GM10248 (cell line): ENCODE data around the gene SPIB.

ENCODE experiments used
- CTCF ChIA-PET: fragments of 300-600 bp; sonication (Branson Sonifier 250); formaldehyde crosslinking; extraction: SDS; loops from one replicate; lab custom pipeline; 2021; ENCODE audit warnings: antibody characterized with exemption; lab: Yijun Ruan, JAX
- POLR2A ChIA-PET: fragments of 350-650 bp; sonication (Branson Sonifier 250); formaldehyde crosslinking; extraction: SDS; loops from one replicate; lab custom pipeline; 2020; ENCODE audit warnings: antibody characterized with exemption; lab: Yijun Ruan, JAX
- DNase-seq: peaks from one replicate; pipeline ENCODE4 v3.0.0; 2012; ENCODE audit errors: extremely low spot score
- TF ChIP-seq, protein P1 (sequence below): IDR thresholded peaks from 2 replicates; pipeline ENCODE4 v1.5.1; 2012; ENCODE audit warnings: mild to moderate bottlenecking, low read depth; ENCODE audit errors: extremely low read depth, missing control alignments, control extremely low read depth

The SPIB gene

DNA sequence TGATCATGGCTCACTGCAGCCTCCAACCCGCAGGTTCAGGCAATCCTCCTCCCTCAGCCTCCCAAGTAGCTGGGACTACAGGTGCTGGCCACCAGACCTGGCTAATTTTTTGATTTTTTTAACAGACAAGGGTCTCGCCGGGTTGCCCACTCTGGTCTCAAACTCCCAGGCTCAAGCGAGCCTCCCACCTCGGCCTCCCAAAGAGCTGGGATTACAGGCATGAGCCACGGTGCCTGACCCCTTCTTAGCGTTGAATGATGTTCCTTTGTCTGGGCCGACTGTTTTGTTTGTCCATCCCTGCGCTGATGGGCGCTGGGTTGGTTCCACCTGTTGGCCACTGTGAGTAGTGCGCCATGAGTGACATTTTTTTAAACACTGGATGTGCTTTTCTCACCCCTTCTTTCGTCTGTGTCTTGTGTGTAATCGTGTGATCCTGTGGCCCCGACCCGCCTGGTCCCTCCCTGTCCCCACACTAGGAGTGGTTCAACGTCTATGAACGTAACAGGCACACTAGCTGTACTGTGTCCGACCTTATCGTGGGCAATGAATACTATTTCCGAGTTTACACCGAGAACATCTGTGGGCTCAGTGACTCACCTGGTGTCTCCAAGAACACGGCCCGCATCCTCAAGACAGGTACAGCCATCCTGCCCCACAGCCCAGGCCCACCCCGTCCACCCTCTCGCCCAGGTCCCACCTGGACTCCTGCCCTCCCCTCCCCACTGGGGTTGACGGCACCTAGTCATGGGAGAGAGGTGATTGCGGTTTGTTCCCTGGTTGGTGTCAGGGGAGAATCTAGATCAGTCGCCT, 42.5 kb downstream of the SPIB start:
- TF ChIP-seq, protein P1, sequence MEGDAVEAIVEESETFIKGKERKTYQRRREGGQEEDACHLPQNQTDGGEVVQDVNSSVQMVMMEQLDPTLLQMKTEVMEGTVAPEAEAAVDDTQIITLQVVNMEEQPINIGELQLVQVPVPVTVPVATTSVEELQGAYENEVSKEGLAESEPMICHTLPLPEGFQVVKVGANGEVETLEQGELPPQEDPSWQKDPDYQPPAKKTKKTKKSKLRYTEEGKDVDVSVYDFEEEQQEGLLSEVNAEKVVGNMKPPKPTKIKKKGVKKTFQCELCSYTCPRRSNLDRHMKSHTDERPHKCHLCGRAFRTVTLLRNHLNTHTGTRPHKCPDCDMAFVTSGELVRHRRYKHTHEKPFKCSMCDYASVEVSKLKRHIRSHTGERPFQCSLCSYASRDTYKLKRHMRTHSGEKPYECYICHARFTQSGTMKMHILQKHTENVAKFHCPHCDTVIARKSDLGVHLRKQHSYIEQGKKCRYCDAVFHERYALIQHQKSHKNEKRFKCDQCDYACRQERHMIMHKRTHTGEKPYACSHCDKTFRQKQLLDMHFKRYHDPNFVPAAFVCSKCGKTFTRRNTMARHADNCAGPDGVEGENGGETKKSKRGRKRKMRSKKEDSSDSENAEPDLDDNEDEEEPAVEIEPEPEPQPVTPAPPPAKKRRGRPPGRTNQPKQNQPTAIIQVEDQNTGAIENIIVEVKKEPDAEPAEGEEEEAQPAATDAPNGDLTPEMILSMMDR = peak; percentile 81
- CTCF ChIA-PET = interaction anchor here (0.7 to 4.2 kb wide), 40 partner anchors 9 to 144 kb away, joined by 3 to 37 read pairs (median 5); partner anchors contain the start of genes KCNC3, NR1H2 and SPIB
- POLR2A ChIA-PET = interaction anchor here (0.6 kb wide), 1 partner anchor 92 kb away, joined by 3 read pairs; no protein-coding TSS in a partner anchor

DNA sequence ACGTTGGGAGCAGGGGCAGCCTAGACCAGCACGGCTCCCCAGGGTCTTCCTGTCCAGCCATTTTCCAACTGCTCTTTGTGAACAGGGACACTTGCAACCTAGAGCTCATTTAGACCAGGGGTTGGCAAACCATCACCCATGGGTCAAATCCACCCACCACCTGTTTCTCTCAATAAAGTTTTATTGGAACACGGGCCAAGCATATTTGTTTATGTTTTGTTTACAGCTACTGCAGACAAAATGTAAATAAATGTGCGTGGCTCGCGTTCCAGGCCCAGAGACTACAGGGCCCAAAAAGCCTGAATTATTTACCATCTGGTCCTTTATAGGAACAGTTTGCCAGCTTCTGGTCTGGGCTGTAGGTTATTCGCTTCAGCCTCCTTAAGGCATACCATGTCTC, 44.2 kb downstream of the SPIB start:
- CTCF ChIA-PET = interaction anchor here (0.8 to 4.2 kb wide), 10 partner anchors 9 to 321 kb away, joined by 3 to 37 read pairs (median 5); no protein-coding TSS in a partner anchor
- TF ChIP-seq, protein P1 = no peak
- POLR2A ChIA-PET = interaction anchor here (0.6 kb wide), 1 partner anchor 48 kb away, joined by 8 read pairs; no protein-coding TSS in a partner anchor
- DNase-seq = no peak

More for the DNA sequence above, 42.5 kb downstream of the SPIB start:
- peak; percentile 88 for DNase-seq

DNA sequence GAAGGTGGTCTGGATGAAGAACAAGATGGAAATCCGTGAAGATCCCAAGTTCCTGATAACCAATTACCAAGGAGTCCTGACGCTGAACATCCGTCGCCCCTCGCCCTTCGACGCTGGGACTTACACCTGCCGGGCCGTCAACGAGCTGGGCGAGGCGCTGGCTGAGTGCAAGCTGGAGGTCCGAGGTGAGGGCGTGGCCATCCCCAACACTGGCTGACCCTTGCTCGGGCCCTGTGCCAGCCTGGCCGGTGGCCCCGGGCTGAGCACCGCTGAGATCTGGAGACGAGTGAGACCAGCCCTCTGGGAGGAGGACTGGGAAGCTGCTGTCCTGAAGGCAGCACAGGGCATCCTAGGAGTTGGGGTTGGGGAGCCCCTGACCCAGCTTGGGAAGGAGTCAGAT, 45.6 kb downstream of the SPIB start:
- DNase-seq = no peak
- CTCF ChIA-PET = interaction anchor here (0.9 to 3.9 kb wide), 3 partner anchors 96 to 107 kb away, joined by 3 to 16 read pairs (median 3); no protein-coding TSS in a partner anchor
- POLR2A ChIA-PET = no interaction called here
- TF ChIP-seq, protein P1 = no peak

DNA sequence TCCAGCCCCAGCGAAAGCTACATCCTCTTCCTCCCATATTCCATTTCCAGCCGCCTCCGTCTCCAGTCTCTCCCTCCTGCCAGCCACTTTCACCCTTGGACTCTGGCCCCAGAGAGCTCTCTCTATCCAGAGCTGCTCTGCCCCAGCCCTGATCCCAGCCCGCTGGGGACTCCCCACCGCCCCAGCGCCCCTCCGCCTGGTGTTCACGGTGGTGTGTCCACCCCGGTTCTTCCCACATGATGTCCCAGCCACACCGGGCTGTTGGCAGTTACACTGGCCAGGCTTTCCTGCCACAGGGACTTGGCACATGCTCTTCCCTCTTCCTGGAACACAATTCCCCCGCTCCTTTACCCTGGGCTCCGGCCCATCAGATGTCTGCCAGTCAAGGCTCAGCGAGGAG, 46.3 kb downstream of the SPIB start:
- no peak for DNase-seq
- TF ChIP-seq, protein P1 = no peak
- ChIA-PET POLR2A (no interaction called here), CTCF (interaction anchor here (0.7 to 3.9 kb wide), 3 partner anchors 71 to 96 kb away, joined by 3 to 16 read pairs (median 3); no protein-coding TSS in a partner anchor)

DNA sequence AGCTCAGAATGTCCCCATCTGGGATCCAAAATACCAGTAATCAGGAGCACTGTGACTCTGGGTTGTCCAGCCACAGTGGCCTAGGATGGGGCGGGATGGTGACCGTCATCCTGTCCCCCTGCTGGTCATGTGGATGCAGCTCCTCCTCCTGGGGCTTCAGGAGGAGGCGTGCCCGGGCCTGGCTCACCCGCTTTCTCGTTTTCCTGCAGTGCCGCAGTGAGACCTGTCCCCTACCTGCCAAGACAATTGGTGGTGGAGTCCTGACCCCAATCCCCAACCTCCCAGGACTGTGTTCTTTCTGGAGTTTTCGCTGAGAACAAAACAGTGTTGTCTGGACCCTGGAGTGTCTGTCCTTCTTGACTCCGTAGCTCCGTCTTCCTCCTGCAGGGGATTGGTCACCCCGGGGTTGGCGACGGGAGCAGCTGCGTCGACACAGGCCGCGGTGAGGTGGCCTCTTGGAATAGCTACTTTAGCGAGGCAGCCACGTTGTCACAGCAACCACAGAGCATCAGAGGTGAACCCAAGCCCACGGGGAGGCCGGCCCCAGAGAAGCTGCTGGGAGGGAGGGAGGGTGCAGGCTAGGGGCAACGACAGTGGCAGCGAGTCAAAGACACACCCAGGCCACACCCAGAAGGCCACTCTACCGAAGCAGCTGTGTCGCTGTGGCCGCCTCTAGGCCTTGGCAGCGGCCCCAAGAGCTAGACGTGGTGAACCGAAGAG, 47.4 kb downstream of the SPIB start:
- POLR2A ChIA-PET = no interaction called here
- TF ChIP-seq, protein P1 = no peak
- CTCF ChIA-PET = interaction anchor here (0.8 to 3.9 kb wide), 8 partner anchors 9 to 228 kb away, joined by 3 to 16 read pairs (median 4); no protein-coding TSS in a partner anchor
- DNase-seq = no peak

DNA sequence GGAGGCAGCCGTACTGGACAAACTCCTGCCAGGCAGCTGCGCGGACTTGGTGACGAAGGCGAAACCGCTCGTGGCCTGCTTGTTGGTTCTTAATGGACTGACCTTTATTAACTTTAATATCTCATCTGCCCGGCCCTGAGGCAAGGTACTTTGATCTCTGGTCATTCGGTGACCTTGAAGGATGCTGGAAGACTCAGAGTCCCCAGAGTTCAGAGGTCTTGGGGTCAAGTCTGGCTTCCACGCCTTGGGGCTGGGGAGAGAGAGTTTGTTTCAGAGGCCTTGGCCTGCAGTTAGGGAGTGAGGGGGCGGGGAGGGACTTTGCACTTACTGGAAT, 47.9 kb downstream of the SPIB start:
- TF ChIP-seq, protein P1 = no peak
- DNase-seq = no peak
- ChIA-PET CTCF (interaction anchor here (0.8 to 3.9 kb wide), 6 partner anchors 8 to 229 kb away, joined by 3 to 16 read pairs (median 4); no protein-coding TSS in a partner anchor), POLR2A (interaction anchor here (0.6 kb wide), 1 partner anchor 39 kb away, joined by 3 read pairs; no protein-coding TSS in a partner anchor)
